CD4-positive, CD25-positive, alpha-beta regulatory T cell (primary cell): ENCODE data around the gene TPK1. TPM values are rescaled to one million over a fixed set of nuclear protein-coding genes. Genes with fewer than 3 reads are reported as not detected.

Experiments used
- ATAC-seq, 2 donors: fragments of 150-1000 bp; cut with Tn5 transposase; one replicate each; pipeline ENCODE4 v1.10.0; 2021; ENCODE audit warnings: low read depth in 2 of 2, moderate number of reproducible peaks in 2 of 2, moderate library complexity in 1 of 2
- DNase-seq, 3 donors: peaks; one replicate each; pipeline versions ENCODE4 v3.0.0 to v3.0.0-alpha.2; 2012 to 2022; ENCODE audit warnings: mixed read lengths in 1 of 3
- H3K27ac ChIP-seq: one replicate; pipeline ENCODE4 v1.7.0; 2013; ENCODE audit warnings: mild to moderate bottlenecking, low read length; ENCODE audit not compliant: insufficient read depth, poor library complexity, severe bottlenecking
- H3K27me3 ChIP-seq: one replicate; pipeline ENCODE4 v1.7.0; 2013; ENCODE audit warnings: low read length; ENCODE audit not compliant: control insufficient read depth, insufficient read depth
- H3K36me3 ChIP-seq: one replicate; pipeline ENCODE4 v1.7.0; 2013; ENCODE audit warnings: mild to moderate bottlenecking, low read length, moderate library complexity; ENCODE audit not compliant: control insufficient read depth, insufficient read depth
- H3K4me1 ChIP-seq: 2 replicates; pipeline ENCODE4 v1.7.0; 2013; ENCODE audit warnings: mild to moderate bottlenecking, low read length; ENCODE audit not compliant: insufficient read depth, control insufficient read depth, poor library complexity, severe bottlenecking
- H3K4me3 ChIP-seq: one replicate; pipeline ENCODE4 v1.7.0; 2013; ENCODE audit warnings: low read depth, mild to moderate bottlenecking, low read length, moderate library complexity
- H3K9me3 ChIP-seq, 2 experiments: 1 replicate in 1 of 2; 2 replicates in 1 of 2; pipeline ENCODE4 v1.7.0; 2013; ENCODE audit warnings: low read length in 2 of 2, mild to moderate bottlenecking in 1 of 2, moderate library complexity in 1 of 2; ENCODE audit not compliant: control insufficient read depth in 2 of 2
- H3K27ac Mint-ChIP-seq, 3 donors: one replicate each; pipeline ENCODE4 v1.8.0; 2020 to 2022; ENCODE audit warnings: mild to moderate bottlenecking in 3 of 3, mixed read lengths in 3 of 3, moderate library complexity in 2 of 3
- H3K27me3 Mint-ChIP-seq: one replicate; pipeline ENCODE4 v1.8.0; 2022; ENCODE audit warnings: mild to moderate bottlenecking, mixed read lengths
- H3K36me3 Mint-ChIP-seq: one replicate; pipeline ENCODE4 v1.8.0; 2020; ENCODE audit warnings: mixed read lengths
- H3K4me1 Mint-ChIP-seq, 4 donors: one replicate each; pipeline ENCODE4 v1.8.0; 2020 to 2022; ENCODE audit warnings: mixed read lengths in 4 of 4, mild to moderate bottlenecking in 1 of 4
- H3K4me3 Mint-ChIP-seq, 4 donors: one replicate each; pipeline ENCODE4 v1.8.0; 2020 to 2022; ENCODE audit warnings: mild to moderate bottlenecking in 4 of 4, mixed read lengths in 4 of 4, moderate library complexity in 3 of 4
- H3K9me3 Mint-ChIP-seq, 7 donors: one replicate each; pipeline ENCODE4 v1.8.0; 2020 to 2022; ENCODE audit warnings: mixed read lengths in 7 of 7, mild to moderate bottlenecking in 3 of 7, moderate library complexity in 2 of 7
- polyA plus RNA-seq, 4 donors: library from polyadenylated mRNA; unstranded; fragments of 300-500 nt; fragmentation: Illumina TruSeq; gene quantifications; one replicate each; pipeline ENCODE4 v1.2.3, GENCODE V29; 2021
- total RNA-seq: library from RNA; stranded (reverse); gene quantifications from one replicate; pipeline ENCODE4 v1.2.3, GENCODE V29; 2022

Gene TPK1
- total and polyA plus RNA-seq, 5 donors from 2014 or later: 30.5 to 38.8 (median 31.6) TPM

DNA sequence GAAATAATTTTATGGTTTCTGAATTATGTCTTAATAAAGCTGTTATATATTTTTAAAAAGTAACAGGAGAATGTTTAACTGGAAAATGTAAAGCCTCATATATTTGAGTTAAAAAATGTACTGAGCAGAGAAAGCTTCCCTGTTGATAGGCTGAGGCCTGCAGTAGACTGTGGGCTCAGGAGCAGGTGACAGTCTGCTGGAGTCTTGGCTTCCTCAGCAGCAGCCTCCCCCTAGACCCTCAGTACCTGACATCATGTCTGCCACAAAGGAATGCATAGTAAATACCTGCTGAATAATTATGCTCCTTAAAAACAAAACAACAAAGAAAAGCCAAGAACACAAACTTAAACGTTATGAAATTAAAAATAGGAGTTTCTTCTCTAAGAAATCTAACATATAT, 358.5 kb downstream of the TPK1 start:
- no peak for ATAC-seq
- Mint-ChIP-seq H3K27ac (no peak overlapping the region), H3K9me3 (peaks cover 0 to 1% (median 0%) of the 10 kb centered on the region in 7 donors), H3K4me3 (no peak overlapping the region), H3K27me3 (no peaks in the 10 kb centered on the region), H3K4me1 (peaks cover 0 to 5% (median 2%) of the 10 kb centered on the region in 4 donors), H3K36me3 (peaks cover 5% of the 10 kb centered on the region)
- Histone ChIP-seq H3K4me1 (no peaks in the 10 kb centered on the region), H3K4me3 (no peak overlapping the region), H3K9me3 (no peaks in the 10 kb centered on the region), H3K36me3 (no peaks in the 10 kb centered on the region), H3K27ac (no peak overlapping the region), H3K27me3 (no peaks in the 10 kb centered on the region)
- DNase-seq: no peak

GRCh38 chr7:144474800-144475615, 360.8 kb downstream of the TPK1 start:
- peaks cover 0 to 7% (median 2%) of the 10 kb centered on the region in 4 donors for H3K4me1 Mint-ChIP-seq
- Histone ChIP-seq H3K4me1 (no peaks in the 10 kb centered on the region), H3K4me3 (no peak overlapping the region), H3K27me3 (no peaks in the 10 kb centered on the region), H3K9me3 (no peaks in the 10 kb centered on the region), H3K27ac (no peak overlapping the region), H3K36me3 (no peaks in the 10 kb centered on the region)
- H3K36me3 Mint-ChIP-seq: peaks cover 9% of the 10 kb centered on the region
- no peak overlapping the region for H3K27ac Mint-ChIP-seq
- H3K4me3 Mint-ChIP-seq: no peak overlapping the region
- ATAC-seq (no peak), DNase-seq (no peak)
- no peaks in the 10 kb centered on the region for H3K27me3 Mint-ChIP-seq
- peaks cover 0 to 1% (median 0%) of the 10 kb centered on the region in 7 donors for H3K9me3 Mint-ChIP-seq

DNA sequence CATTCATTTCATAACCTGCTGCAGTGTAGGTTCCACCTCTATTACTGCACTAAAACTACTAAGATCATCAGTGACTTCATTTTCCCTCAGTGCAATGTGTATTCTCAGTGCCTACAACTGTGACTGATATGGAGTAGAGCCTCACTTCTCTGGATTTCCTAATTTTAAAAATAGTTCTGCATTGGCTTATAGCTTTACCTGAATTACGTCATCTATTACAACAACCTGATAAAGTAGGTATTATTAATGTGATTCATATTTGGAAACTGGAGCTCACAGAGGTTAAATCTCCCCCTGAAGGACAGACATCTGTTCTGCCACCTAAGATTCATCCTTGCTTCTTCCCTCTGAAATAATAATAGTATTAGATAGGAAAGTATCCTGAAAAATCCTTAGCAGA, 361.5 kb downstream of the TPK1 start:
- Mint-ChIP-seq H3K4me1 (peaks cover 0 to 8% (median 2%) of the 10 kb centered on the region in 4 donors), H3K27me3 (no peaks in the 10 kb centered on the region), H3K9me3 (peaks cover 0 to 1% (median 0%) of the 10 kb centered on the region in 7 donors), H3K27ac (no peak overlapping the region), H3K4me3 (no peak overlapping the region), H3K36me3 (peaks cover 9% of the 10 kb centered on the region)
- no peak overlapping the region for H3K27ac ChIP-seq
- H3K36me3 ChIP-seq: no peaks in the 10 kb centered on the region
- no peak for ATAC-seq
- no peaks in the 10 kb centered on the region for H3K4me1 ChIP-seq
- H3K4me3 ChIP-seq: no peak overlapping the region
- no peak for DNase-seq
- no peaks in the 10 kb centered on the region for H3K27me3 ChIP-seq
- no peaks in the 10 kb centered on the region for H3K9me3 ChIP-seq

DNA sequence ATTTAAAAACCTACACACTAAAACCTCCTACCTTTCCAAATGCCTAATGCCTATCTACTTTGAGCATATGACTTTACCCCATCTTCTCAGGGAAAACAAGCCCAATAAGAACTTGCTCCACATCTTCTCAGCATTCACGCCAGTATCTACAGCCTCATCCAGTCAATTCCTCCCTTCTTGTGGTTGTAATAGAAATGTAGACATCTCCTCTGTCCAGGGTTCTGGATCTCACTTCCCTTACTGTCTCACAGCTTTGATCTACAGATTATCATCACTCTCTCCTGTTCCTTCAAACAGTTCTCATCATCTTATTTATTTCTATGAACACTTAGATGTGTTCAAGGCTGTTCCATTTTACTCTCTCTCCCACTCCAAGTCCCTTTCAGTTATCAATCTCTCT, 361.9 kb downstream of the TPK1 start:
- Histone ChIP-seq H3K4me1 (no peaks in the 10 kb centered on the region), H3K4me3 (no peak overlapping the region), H3K27me3 (no peaks in the 10 kb centered on the region), H3K27ac (no peak overlapping the region), H3K9me3 (no peaks in the 10 kb centered on the region), H3K36me3 (no peaks in the 10 kb centered on the region)
- H3K4me3 Mint-ChIP-seq: no peak overlapping the region
- H3K27me3 Mint-ChIP-seq: no peaks in the 10 kb centered on the region
- no peak overlapping the region for H3K27ac Mint-ChIP-seq
- no peak for ATAC-seq
- H3K4me1 Mint-ChIP-seq: peaks cover 0 to 8% (median 2%) of the 10 kb centered on the region in 4 donors
- DNase-seq: no peak
- peaks cover 9% of the 10 kb centered on the region for H3K36me3 Mint-ChIP-seq
- H3K9me3 Mint-ChIP-seq: peaks cover 0 to 1% (median 0%) of the 10 kb centered on the region in 7 donors

DNA sequence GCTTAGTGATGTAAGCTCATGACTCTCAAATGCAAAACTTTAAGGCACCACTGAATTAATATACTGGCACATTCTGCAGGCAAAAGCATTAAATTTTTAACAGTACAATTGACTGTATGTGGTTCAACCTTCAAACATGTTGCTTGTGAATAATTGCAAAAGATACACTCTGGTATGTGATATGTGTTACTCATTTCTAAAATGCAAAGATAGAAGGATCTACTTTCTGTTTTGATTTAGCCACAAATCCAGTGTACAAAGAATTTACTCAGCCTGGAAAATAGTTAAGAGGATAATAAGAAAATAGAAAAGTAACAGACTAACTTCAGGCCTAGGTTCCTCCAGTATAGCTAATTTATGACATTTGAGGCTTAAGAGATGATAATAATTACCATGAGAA, 365.8 kb downstream of the TPK1 start:
- DNase-seq: no peak
- no peaks in the 10 kb centered on the region for H3K27me3 Mint-ChIP-seq
- H3K9me3 Mint-ChIP-seq: peaks cover 0 to 14% (median 8%) of the 10 kb centered on the region in 7 donors
- Histone ChIP-seq H3K4me1 (no peaks in the 10 kb centered on the region), H3K27me3 (no peaks in the 10 kb centered on the region), H3K4me3 (no peak overlapping the region), H3K36me3 (peaks cover 2% of the 10 kb centered on the region), H3K9me3 (no peaks in the 10 kb centered on the region), H3K27ac (no peak overlapping the region)
- peaks cover 29% of the 10 kb centered on the region for H3K36me3 Mint-ChIP-seq
- no peak overlapping the region for H3K4me3 Mint-ChIP-seq
- no peak overlapping the region for H3K27ac Mint-ChIP-seq
- no peak for ATAC-seq
- peaks cover 0 to 8% (median 0%) of the 10 kb centered on the region in 4 donors for H3K4me1 Mint-ChIP-seq

DNA sequence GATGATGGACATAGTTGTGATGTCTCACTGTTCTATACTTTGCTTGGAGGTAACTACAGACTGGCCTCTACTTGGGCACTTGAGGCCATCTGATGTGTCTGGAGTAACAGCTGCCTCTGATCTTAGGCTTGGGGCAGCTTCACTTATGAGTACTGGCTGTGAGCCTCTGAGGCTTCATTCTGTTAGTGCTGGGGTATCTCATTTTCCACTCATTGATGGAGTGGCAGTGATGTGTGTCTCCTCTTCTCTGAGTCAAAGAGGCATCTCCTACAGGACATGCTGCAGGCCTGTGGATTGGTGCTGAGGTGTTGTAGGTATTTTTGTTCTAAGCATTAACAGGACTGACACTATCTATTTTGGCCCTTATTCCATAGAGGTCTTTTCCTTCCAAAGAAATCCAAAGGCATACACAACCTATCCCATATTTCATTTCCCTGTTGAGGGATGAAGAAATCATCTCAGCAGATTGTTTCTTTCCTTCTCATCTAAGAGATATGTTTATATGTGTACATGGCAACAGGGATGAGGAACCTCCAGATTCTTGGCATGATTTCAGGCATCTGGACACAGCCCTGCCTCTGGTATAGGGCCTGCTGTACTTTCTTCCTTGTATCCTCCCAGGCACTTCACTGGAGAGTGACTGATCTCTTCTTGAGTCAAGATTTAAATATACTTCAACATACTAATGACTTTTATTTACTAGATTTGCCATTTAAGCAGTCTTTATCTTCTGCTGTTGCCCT, 366.7 kb downstream of the TPK1 start:
- Mint-ChIP-seq H3K36me3 (peaks cover 37% of the 10 kb centered on the region), H3K4me1 (peaks cover 0 to 8% (median 0%) of the 10 kb centered on the region in 4 donors), H3K9me3 (peaks cover 0 to 17% (median 8%) of the 10 kb centered on the region in 7 donors), H3K27ac (no peak overlapping the region), H3K27me3 (no peaks in the 10 kb centered on the region), H3K4me3 (no peak overlapping the region)
- ATAC-seq (no peak), DNase-seq (no peak)
- Histone ChIP-seq H3K36me3 (peaks cover 2% of the 10 kb centered on the region), H3K4me3 (no peak overlapping the region), H3K27me3 (no peaks in the 10 kb centered on the region), H3K4me1 (no peaks in the 10 kb centered on the region), H3K9me3 (peaks cover 0 to 2% of the 10 kb centered on the region in 2 experiments), H3K27ac (no peak overlapping the region)

DNA sequence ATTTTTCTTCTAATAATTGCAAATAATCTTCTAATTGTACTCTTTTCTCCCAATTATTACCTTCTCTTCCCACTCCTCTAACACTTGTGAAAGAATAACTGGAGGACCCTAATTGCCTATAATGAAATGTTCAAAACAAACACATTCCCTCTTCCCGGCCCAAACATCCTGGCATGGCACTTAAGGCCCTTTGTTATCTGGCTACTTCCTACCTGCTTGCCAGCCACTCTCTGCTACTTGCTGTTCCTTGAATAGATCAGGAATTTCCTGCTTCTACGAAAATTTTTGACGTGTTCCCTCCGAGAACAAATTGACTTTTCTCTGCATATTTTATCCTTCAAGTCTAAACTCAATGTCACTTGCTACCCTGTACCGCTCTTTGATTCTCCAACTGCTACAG, 376.2 kb downstream of the TPK1 start:
- Histone ChIP-seq H3K27ac (no peak overlapping the region), H3K36me3 (peaks cover 17% of the 10 kb centered on the region), H3K4me1 (no peaks in the 10 kb centered on the region), H3K4me3 (no peak overlapping the region), H3K27me3 (no peaks in the 10 kb centered on the region), H3K9me3 (peaks cover 15 to 16% of the 10 kb centered on the region in 2 experiments)
- peaks cover 58% of the 10 kb centered on the region for H3K36me3 Mint-ChIP-seq
- H3K9me3 Mint-ChIP-seq: peaks cover 3 to 37% (median 15%) of the 10 kb centered on the region in 7 donors
- H3K4me1 Mint-ChIP-seq: no peaks in the 10 kb centered on the region
- no peak overlapping the region for H3K4me3 Mint-ChIP-seq
- ATAC-seq (no peak), DNase-seq (no peak)
- H3K27ac Mint-ChIP-seq: no peak overlapping the region
- no peaks in the 10 kb centered on the region for H3K27me3 Mint-ChIP-seq
